ENCODE results near the gene OR52I1.

The OR52I1 gene

DNA sequence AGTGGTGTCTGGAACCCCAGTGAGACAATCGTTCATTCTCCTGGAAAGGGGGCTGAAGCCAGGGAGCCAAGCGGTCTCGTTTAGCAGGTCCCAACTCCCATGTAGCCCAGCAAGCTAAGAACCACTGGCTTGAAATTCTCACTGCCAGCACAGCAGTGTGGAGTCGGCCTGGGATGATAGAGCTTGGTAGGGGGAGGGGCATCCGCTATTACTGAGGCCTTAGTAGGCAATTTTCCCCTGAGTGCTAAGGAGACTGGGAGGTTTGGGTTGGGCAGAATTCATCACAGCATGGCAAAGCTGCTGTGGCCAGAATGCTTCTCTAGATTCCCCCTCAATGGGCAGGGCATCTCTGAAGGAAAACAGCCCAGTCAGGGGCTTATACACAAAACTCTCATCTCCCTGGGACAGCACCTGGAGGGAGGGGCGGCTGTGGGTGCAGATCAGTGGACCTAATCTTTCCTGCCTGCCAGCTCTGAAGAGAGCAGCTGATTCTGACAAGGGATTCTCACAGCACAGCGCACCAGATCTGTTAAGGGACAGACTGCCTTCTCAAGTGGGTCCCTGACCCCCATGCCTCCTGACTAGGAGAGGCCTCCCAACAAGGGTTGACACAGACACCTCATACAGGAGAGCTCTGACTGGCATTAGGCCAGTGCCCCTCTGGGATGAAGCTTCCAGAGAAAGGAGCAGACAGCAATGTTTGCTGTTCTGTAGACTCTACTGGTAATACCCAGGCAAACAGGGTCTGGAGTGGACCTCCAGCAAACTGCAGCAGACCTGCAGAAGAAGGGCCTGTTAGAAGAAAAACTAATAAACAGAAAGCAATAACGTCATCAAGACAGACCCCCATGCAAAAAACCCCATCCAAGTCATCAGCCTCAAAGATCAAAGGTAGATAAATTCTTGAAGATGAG is 34.1 kb upstream of the OR52I1 start:
- no peak for DNase-seq
- Histone ChIP-seq H3K27ac (no peak overlapping the region), H3K4me3 (ENCODE audit: low read depth, low read length) (no peak overlapping the region), H3K27me3 (replicated peaks) (no peaks in the 10 kb centered on the region), H3K36me3 (replicated peaks) (no peaks in the 10 kb centered on the region)
- TF ChIP-seq, protein P1, sequence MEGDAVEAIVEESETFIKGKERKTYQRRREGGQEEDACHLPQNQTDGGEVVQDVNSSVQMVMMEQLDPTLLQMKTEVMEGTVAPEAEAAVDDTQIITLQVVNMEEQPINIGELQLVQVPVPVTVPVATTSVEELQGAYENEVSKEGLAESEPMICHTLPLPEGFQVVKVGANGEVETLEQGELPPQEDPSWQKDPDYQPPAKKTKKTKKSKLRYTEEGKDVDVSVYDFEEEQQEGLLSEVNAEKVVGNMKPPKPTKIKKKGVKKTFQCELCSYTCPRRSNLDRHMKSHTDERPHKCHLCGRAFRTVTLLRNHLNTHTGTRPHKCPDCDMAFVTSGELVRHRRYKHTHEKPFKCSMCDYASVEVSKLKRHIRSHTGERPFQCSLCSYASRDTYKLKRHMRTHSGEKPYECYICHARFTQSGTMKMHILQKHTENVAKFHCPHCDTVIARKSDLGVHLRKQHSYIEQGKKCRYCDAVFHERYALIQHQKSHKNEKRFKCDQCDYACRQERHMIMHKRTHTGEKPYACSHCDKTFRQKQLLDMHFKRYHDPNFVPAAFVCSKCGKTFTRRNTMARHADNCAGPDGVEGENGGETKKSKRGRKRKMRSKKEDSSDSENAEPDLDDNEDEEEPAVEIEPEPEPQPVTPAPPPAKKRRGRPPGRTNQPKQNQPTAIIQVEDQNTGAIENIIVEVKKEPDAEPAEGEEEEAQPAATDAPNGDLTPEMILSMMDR (IDR thresholded peaks at IDR 0.05; ENCODE audit: low read depth, low read length, missing control alignments) = no peak
- in situ Hi-C loops (cut with HindIII; ENCODE audit: low pct_ligation_motif_present, low sequenced_read_pairs) = no loop called here

DNA sequence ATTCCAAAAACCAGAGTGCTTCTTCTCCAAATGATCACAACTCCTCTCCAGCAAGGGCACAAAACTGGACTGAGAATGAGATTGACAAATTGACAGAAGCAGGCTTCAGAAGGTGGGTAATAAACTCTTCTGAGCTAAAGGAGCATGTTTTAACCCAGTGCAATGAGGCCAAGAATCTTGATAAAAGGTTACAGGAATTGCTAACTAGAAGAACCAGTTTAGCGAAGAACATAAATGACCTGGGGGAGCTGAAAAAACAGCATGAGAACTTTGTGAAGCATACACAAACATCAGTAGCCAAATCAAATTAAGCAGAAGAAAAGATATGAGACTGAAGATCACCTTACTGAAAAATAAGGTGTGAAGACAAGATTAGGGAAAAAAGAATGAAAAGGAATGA is 33.4 kb upstream of the OR52I1 start:
- Histone ChIP-seq H3K4me3 (ENCODE audit: low read depth, low read length) (no peak overlapping the region), H3K27ac (no peak overlapping the region), H3K36me3 (replicated peaks) (no peaks in the 10 kb centered on the region), H3K27me3 (replicated peaks) (no peaks in the 10 kb centered on the region)
- in situ Hi-C loops (cut with HindIII; ENCODE audit: low pct_ligation_motif_present, low sequenced_read_pairs) = no loop called here
- TF ChIP-seq, protein P1 (IDR thresholded peaks at IDR 0.05; ENCODE audit: low read depth, low read length, missing control alignments) = no peak
- no peak for DNase-seq

DNA sequence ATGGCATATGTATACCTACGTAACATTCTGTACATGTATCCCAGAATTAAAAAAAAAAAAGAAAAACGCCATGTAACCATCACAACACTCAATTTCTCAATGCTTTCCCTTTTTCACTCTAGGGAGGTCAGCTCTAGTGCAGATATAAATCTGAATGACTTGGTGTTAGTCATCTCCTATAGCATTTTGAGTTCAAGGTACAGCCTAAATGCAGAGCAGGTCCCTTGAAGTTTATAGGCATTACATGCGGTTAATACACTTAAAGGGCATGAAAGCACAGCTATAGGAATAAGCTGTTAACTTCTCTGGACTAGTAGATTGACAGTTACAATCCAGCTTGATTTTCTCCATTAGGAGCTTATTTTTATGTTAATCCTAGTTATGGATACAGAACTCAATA is 28.5 kb upstream of the OR52I1 start:
- DNase-seq = no peak
- Histone ChIP-seq H3K27ac (no peak overlapping the region), H3K36me3 (replicated peaks) (no peaks in the 10 kb centered on the region), H3K4me3 (ENCODE audit: low read depth, low read length) (no peak overlapping the region), H3K27me3 (replicated peaks) (no peaks in the 10 kb centered on the region)
- in situ Hi-C loops (cut with HindIII; ENCODE audit: low pct_ligation_motif_present, low sequenced_read_pairs) = no loop called here
- TF ChIP-seq, protein P1 (IDR thresholded peaks at IDR 0.05; ENCODE audit: low read depth, low read length, missing control alignments) = no peak

DNA sequence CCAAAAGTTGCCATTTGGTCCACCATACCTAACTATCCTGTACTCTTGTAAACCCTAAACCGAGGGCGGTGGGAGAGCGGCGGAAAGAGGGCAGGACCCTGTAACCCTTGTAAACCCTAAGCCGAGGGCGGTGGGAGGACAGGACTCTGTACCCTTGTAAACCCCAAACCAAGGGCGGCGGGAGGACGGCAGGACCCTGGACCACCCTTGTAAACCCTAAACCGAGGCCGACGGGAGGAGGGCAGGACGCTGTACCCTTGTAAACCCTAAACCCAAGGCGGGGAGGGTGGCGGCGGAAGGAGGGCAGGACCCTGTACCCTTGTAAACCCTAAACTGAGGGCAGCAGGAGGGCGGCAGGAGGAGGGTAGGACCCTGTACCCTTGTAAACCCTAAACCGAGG is 24.8 kb upstream of the OR52I1 start:
- in situ Hi-C loops (cut with HindIII; ENCODE audit: low pct_ligation_motif_present, low sequenced_read_pairs) = no loop called here
- Histone ChIP-seq H3K27me3 (replicated peaks) (no peaks in the 10 kb centered on the region), H3K27ac (no peak overlapping the region), H3K4me3 (ENCODE audit: low read depth, low read length) (no peak overlapping the region), H3K36me3 (replicated peaks) (no peaks in the 10 kb centered on the region)
- no peak for DNase-seq
- TF ChIP-seq, protein P1 (IDR thresholded peaks at IDR 0.05; ENCODE audit: low read depth, low read length, missing control alignments) = no peak

DNA sequence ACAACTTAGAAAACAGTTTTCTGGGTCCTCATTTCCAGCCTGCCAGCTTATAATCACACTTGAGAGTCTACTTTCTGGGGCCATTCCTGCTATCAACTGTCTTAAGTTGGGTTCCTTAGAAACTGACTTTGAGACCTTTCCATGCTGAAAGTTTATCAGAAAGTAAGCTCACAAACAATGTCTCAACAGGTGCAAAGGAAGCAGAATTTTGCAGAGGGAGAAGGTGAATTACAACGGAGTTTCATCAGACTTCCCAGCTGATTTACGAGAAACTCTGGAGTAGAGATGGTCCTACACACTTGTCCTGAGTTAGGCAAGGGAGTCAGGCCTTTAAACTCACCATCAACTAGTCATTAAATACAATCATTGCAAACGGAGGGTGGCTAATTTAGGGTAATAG is 17.0 kb upstream of the OR52I1 start:
- H3K36me3 ChIP-seq (replicated peaks) = no peaks in the 10 kb centered on the region
- H3K27me3 ChIP-seq (replicated peaks) = no peaks in the 10 kb centered on the region
- in situ Hi-C loops (cut with HindIII; ENCODE audit: low pct_ligation_motif_present, low sequenced_read_pairs) = no loop called here
- H3K4me3 ChIP-seq (ENCODE audit: low read depth, low read length) = no peak overlapping the region
- H3K27ac ChIP-seq = no peak overlapping the region
- no peak for DNase-seq
- TF ChIP-seq, protein P1 (IDR thresholded peaks at IDR 0.05; ENCODE audit: low read depth, low read length, missing control alignments) = no peak
